ENCODE results near the gene PLEKHG5. TPM values are rescaled to one million over a fixed set of nuclear protein-coding genes. Genes with fewer than 3 reads are reported as not detected.
"Not testable (repeated sequence)": the region's sequence is repeated elsewhere in the genome, so short reads cannot be mapped to it uniquely, and the experiment has no call there.

Gene PLEKHG5
- total and polyA plus RNA-seq, 4 experiments from 2014 or later: 1.7 to 11.8 (median 6.2) TPM

- H3K9me3 ChIP-seq (ENCODE audit: control insufficient read depth in 1 of 2, low read length in 2 of 2); H3K9me3 Mint-ChIP-seq; intact Hi-C loops (cut with micrococcal nuclease); H3K4me3 ChIP-seq (ENCODE audit: low read length in 2 of 2); H3K27ac ChIP-seq (ENCODE audit: low read depth, low read length); H3K27me3 ChIP-seq (ENCODE audit: insufficient read depth, low read length); H3K36me3 Mint-ChIP-seq; H3K36me3 ChIP-seq (ENCODE audit: insufficient read depth, low read length); H3K4me1 ChIP-seq (ENCODE audit: insufficient read depth, low read length): not testable (repeated sequence)
- Mint-ChIP-seq H3K27ac (peak overlapping the region in 1 of 7 donors; percentile 66), H3K4me1 (peaks cover 13 to 39% (median 26%) of the 10 kb centered on the region in 4 donors), H3K4me3 (peak overlapping the region; percentile 6 to 77 (median 43)), H3K27me3 (peaks cover 16 to 20% of the 10 kb centered on the region in 2 donors)
- CTCF ChIA-PET (ENCODE audit: partially characterized antibody): interaction anchor here (0.8 to 2.6 kb wide), 12 partner anchors 9 to 100 kb away, joined by 3 to 18 read pairs (median 5); partner anchors contain the start of genes NOL9 and TNFRSF25
- DNase-seq: peak in 1 of 5 donors; percentile 27
- POLR2A ChIA-PET (ENCODE audit: partially characterized antibody): interaction anchor here (0.8 to 18.5 kb wide), 8 partner anchors 6 to 428 kb away, joined by 3 to 390 read pairs (median 4); partner anchors contain the start of genes NOL9 and TNFRSF25
These were observed 37.3 kb downstream of the PLEKHG5 start for GRCh38 chr1:6453895-6454855.

DNA sequence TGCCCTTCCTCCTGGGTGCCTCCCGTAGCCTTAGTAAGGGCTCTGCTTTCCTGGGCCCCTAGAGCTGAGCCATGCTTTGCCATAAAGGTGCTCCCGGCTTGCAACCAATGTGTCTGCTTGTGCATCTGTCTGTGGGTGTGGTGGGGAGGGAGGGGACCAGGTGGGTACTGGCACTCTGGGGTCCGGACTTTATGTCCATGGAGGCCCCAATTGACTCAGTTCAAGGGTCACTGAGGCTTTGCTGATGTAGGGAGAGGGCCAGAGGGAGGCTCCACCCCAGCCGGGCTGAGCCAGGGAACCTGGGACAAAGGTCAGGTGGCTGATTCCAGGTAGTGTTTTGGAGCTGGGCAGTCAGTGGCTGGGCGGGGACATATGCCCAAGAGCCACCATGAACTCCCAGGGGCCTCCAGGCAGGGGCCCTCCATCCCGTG is 40.5 kb downstream of the PLEKHG5 start:
- Mint-ChIP-seq H3K27me3 (peaks cover 20 to 25% of the 10 kb centered on the region in 2 donors), H3K27ac (no peak overlapping the region), H3K9me3 (peaks cover 0 to 1% (median 0%) of the 10 kb centered on the region in 8 donors), H3K4me1 (peaks cover 10 to 34% (median 26%) of the 10 kb centered on the region in 4 donors), H3K4me3 (peak overlapping the region in 1 of 8 donors; percentile 73), H3K36me3 (no peaks in the 10 kb centered on the region)
- H3K27ac ChIP-seq (ENCODE audit: low read depth, low read length): no peak overlapping the region
- no peak for DNase-seq
- H3K4me1 ChIP-seq (ENCODE audit: insufficient read depth, low read length): peaks cover 27% of the 10 kb centered on the region
- intact Hi-C loops (cut with micrococcal nuclease): no loop called here
- H3K9me3 ChIP-seq (ENCODE audit: control insufficient read depth in 1 of 2, low read length in 2 of 2): no peaks in the 10 kb centered on the region
- POLR2A ChIA-PET (ENCODE audit: partially characterized antibody): interaction anchor here (18.2 to 18.5 kb wide), 2 partner anchors 4 to 9 kb away, joined by 390 read pairs; partner anchors contain the start of gene TNFRSF25
- H3K4me3 ChIP-seq (ENCODE audit: low read length in 2 of 2): no peak overlapping the region
- H3K36me3 ChIP-seq (ENCODE audit: insufficient read depth, low read length): no peaks in the 10 kb centered on the region
- CTCF ChIA-PET (ENCODE audit: partially characterized antibody): interaction anchor here (1.5 to 5.7 kb wide), 2 partner anchors 14 to 36 kb away, joined by 5 to 53 read pairs; partner anchors contain the start of gene TNFRSF25
- H3K27me3 ChIP-seq (ENCODE audit: insufficient read depth, low read length): peaks cover 6% of the 10 kb centered on the region

DNA sequence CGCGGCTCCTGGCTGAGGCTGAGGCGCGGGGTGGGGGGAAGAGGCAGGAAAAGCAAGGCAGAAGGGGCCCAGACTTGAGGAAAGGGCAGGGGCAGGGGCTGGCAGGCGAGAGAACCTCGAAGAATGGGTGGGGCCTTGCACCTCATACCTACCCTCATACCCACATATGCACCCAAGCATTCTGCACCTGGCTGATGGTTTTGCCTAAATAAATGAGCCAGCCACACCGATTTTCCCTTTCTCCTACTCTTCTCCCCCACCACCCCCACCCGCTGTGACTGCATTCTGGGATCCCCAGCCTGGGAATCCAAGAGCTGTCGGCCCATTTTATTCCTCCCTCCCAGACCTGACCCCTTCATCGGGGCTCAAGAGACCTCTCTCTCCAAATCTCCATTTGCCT is 41.0 kb downstream of the PLEKHG5 start:
- Mint-ChIP-seq H3K27me3 (peaks cover 20 to 27% of the 10 kb centered on the region in 2 donors), H3K4me3 (peak overlapping the region in 1 of 8 donors; percentile 73)

DNA sequence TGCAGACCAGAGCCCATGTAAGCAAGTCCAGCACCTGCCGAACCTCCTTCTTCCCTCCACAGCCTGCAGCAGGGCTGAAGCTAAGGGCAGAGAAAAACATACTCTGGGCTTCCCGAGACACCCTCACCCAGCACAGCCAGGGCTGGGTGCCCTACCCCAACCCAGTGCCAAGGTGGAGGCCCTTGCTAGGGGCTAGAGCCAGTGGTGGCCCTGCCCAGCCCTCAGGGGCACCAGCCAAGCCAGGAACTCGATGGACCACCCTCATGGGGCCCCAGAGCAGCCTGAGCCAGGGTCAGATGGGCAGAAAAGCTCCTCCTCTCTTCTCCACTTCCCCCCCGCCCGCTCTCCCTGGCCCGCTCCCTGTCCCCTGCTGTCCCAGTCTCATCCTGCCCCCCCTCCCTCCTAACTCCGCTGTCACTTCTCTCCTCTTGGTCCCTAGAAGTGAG is 41.4 kb downstream of the PLEKHG5 start:
- ChIA-PET CTCF (ENCODE audit: partially characterized antibody) (interaction anchor here (0.9 to 5.7 kb wide), 11 partner anchors 10 to 203 kb away, joined by 3 to 53 read pairs (median 7); partner anchors contain the start of genes TAS1R1 and TNFRSF25), POLR2A (ENCODE audit: partially characterized antibody) (interaction anchor here (0.8 to 18.5 kb wide), 4 partner anchors 10 to 242 kb away, joined by 3 to 390 read pairs (median 3); partner anchors contain the start of gene TNFRSF25)
- intact Hi-C loops (cut with micrococcal nuclease): no loop called here
- Mint-ChIP-seq H3K27me3 (peaks cover 21 to 29% of the 10 kb centered on the region in 2 donors), H3K9me3 (peaks cover 0 to 1% (median 0%) of the 10 kb centered on the region in 8 donors), H3K4me1 (peaks cover 11 to 35% (median 25%) of the 10 kb centered on the region in 4 donors), H3K27ac (peak overlapping the region in 2 of 7 donors; percentile 70 to 84), H3K36me3 (no peaks in the 10 kb centered on the region), H3K4me3 (peak overlapping the region in 2 of 8 donors; percentile 55 to 84)
- Histone ChIP-seq H3K27me3 (ENCODE audit: insufficient read depth, low read length) (peaks cover 7% of the 10 kb centered on the region), H3K9me3 (ENCODE audit: control insufficient read depth in 1 of 2, low read length in 2 of 2) (no peaks in the 10 kb centered on the region), H3K36me3 (ENCODE audit: insufficient read depth, low read length) (no peaks in the 10 kb centered on the region), H3K4me3 (ENCODE audit: low read length in 2 of 2) (no peak overlapping the region), H3K27ac (ENCODE audit: low read depth, low read length) (no peak overlapping the region), H3K4me1 (ENCODE audit: insufficient read depth, low read length) (peaks cover 28% of the 10 kb centered on the region)
- DNase-seq: no peak

More for the DNA sequence above, 41.0 kb downstream of the PLEKHG5 start:
- H3K27me3 ChIP-seq (ENCODE audit: insufficient read depth, low read length); H3K4me3 ChIP-seq (ENCODE audit: low read length in 2 of 2); DNase-seq; H3K36me3 ChIP-seq (ENCODE audit: insufficient read depth, low read length); H3K9me3 ChIP-seq (ENCODE audit: control insufficient read depth in 1 of 2, low read length in 2 of 2); H3K9me3 Mint-ChIP-seq; H3K36me3 Mint-ChIP-seq; H3K27ac Mint-ChIP-seq; intact Hi-C loops (cut with micrococcal nuclease); H3K27ac ChIP-seq (ENCODE audit: low read depth, low read length): not testable (repeated sequence)
- POLR2A ChIA-PET (ENCODE audit: partially characterized antibody): interaction anchor here (1.3 to 18.5 kb wide), 2 partner anchors 10 to 243 kb away, joined by 3 to 390 read pairs; partner anchors contain the start of gene TNFRSF25
- H3K4me1 ChIP-seq (ENCODE audit: insufficient read depth, low read length): peaks cover 27% of the 10 kb centered on the region
- H3K4me1 Mint-ChIP-seq: peaks cover 10 to 33% (median 24%) of the 10 kb centered on the region in 4 donors
- CTCF ChIA-PET (ENCODE audit: partially characterized antibody): interaction anchor here (1.2 to 5.7 kb wide), 5 partner anchors 12 to 105 kb away, joined by 3 to 53 read pairs (median 6); partner anchors contain the start of genes TAS1R1 and TNFRSF25

DNA sequence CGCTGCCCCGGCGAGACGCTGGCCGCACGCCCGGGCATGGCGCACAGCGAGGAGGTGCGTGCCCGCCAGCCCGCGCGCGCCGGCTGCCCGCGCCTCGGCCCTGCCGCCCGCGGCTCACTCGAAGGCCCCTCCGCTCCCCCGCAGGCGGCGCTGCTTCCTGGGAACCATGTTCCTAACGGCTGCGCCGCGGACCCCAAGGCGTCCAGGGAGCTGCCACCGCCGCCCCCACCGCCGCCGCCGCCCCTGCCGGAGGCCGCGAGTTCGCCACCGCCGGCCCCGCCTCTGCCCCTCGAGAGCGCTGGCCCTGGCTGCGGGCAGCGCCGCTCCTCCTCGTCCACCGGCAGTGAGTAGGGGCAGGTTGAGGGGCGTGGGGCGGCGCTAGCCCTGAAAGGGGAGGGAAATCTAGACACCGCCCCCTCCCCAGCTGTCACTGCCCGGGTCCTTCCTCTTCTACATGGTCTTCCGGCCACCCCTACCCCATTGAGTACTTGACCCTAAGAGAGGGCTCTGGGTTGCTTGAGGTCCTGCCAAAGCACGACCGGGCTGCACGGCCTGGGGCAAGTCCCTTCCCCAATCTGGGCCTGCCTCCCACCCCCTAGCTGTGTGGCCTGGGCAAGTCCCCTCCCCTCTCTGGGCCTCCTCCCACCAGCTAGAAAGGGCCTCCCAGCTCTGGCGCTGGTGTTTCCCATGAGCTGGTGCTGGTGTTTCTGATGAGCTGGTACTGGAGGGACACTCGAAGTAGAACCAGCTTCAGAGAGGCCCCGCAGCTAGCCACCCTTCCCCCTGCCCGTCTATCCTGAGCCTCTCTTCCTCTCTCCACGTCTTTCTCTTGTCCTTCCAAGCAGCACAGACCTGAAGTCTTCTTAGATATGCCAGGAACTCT is 42.5 kb downstream of the PLEKHG5 start:
- Histone ChIP-seq H3K9me3 (ENCODE audit: control insufficient read depth in 1 of 2, low read length in 2 of 2) (no peaks in the 10 kb centered on the region), H3K27ac (ENCODE audit: low read depth, low read length) (no peak overlapping the region), H3K27me3 (ENCODE audit: insufficient read depth, low read length) (peaks cover 11% of the 10 kb centered on the region), H3K4me3 (ENCODE audit: low read length in 2 of 2) (no peak overlapping the region), H3K4me1 (ENCODE audit: insufficient read depth, low read length) (peaks cover 32% of the 10 kb centered on the region), H3K36me3 (ENCODE audit: insufficient read depth, low read length) (no peaks in the 10 kb centered on the region)
- intact Hi-C loops (cut with micrococcal nuclease): loop anchor here (1.0 kb wide), 1 partner anchor 16 kb away; no protein-coding TSS in a partner anchor
- Mint-ChIP-seq H3K36me3 (no peaks in the 10 kb centered on the region), H3K4me1 (peaks cover 15 to 39% (median 28%) of the 10 kb centered on the region in 4 donors), H3K27ac (peak overlapping the region in 6 of 7 donors; percentile 23 to 86 (median 70)), H3K4me3 (peak overlapping the region in 6 of 8 donors; percentile 42 to 84 (median 60)), H3K9me3 (peaks cover 0 to 1% (median 0%) of the 10 kb centered on the region in 8 donors), H3K27me3 (peaks cover 25 to 32% of the 10 kb centered on the region in 2 donors)
- ChIA-PET POLR2A (ENCODE audit: partially characterized antibody) (interaction anchor here (0.8 to 18.5 kb wide), 6 partner anchors 9 to 241 kb away, joined by 3 to 390 read pairs (median 3); partner anchors contain the start of gene TNFRSF25), CTCF (ENCODE audit: partially characterized antibody) (interaction anchor here (0.9 to 5.7 kb wide), 13 partner anchors 11 to 202 kb away, joined by 3 to 53 read pairs (median 7); partner anchors contain the start of genes TAS1R1 and TNFRSF25)
- DNase-seq: peak in 2 of 5 donors; percentile 37 to 70

Data from CD4-positive, alpha-beta memory T cell (primary cell).